SK-N-SH treated with all-trans-retinoic acid at 6 μM for 48 hours (cell line): Measurements from ENCODE around the gene TNFRSF12A.

ENCODE experiments used
- ATAC-seq: fragments of 200-7000 bp; cut with Tn5 transposase; 3 replicates; pipeline ENCODE4 v1.9.1; 2020; ENCODE audit warnings: mild to moderate bottlenecking, moderate library complexity
- ARNTL ChIP-seq: fragments of 450-650 bp; formaldehyde crosslinking; IDR thresholded peaks from 2 replicates; pipeline ENCODE4 v1.5.0; 2020; ENCODE audit warnings: low read depth, mild to moderate bottlenecking, moderate library complexity, borderline replicate concordance
- BACH2 ChIP-seq: fragments of 250-450 bp; sonication (Bioruptor Pico); IDR thresholded peaks from 2 replicates; pipeline ENCODE4 v1.9.0; 2021; ENCODE audit warnings: mild to moderate bottlenecking, borderline replicate concordance
- CSDC2 ChIP-seq: fragments of 250-450 bp; sonication (Bioruptor Pico); IDR thresholded peaks from 2 replicates; pipeline ENCODE4 v1.5.0; 2020; ENCODE audit warnings: mild to moderate bottlenecking, moderate library complexity
- ESRRG ChIP-seq: fragments of 250-450 bp; sonication (Bioruptor Pico); IDR thresholded peaks from 2 replicates; pipeline ENCODE4 v1.6.1; 2021; ENCODE audit warnings: mild to moderate bottlenecking
- GLIS3 ChIP-seq: fragments of 250-450 bp; sonication (Bioruptor Pico); IDR thresholded peaks from 2 replicates; pipeline ENCODE4 v1.5.0; 2020; ENCODE audit warnings: mild to moderate bottlenecking, moderate library complexity
- OSR1 ChIP-seq: fragments of 250-450 bp; sonication (Bioruptor Pico); IDR thresholded peaks from 2 replicates; pipeline ENCODE4 v1.8.0; 2022; ENCODE audit warnings: moderate library complexity, mild to moderate bottlenecking, inconsistent platforms
- PATZ1 ChIP-seq: fragments of 250-450 bp; sonication (Bioruptor Pico); IDR thresholded peaks from 2 replicates; pipeline ENCODE4 v1.8.0; 2020; ENCODE audit warnings: mild to moderate bottlenecking, moderate library complexity, borderline replicate concordance
- POU6F1 ChIP-seq: fragments of 250-450 bp; sonication (Bioruptor Pico); IDR thresholded peaks from 2 replicates; pipeline ENCODE4 v1.8.0; 2021; ENCODE audit warnings: low read depth, mild to moderate bottlenecking, moderate library complexity, borderline replicate concordance
- PPARA ChIP-seq: fragments of 250-450 bp; sonication (Bioruptor Pico); IDR thresholded peaks from 2 replicates; pipeline ENCODE4 v1.5.0; 2020; ENCODE audit warnings: mild to moderate bottlenecking, borderline replicate concordance
- RARB ChIP-seq: fragments of 250-450 bp; sonication (Bioruptor Pico); IDR thresholded peaks from 2 replicates; pipeline ENCODE4 v1.8.0; 2021; ENCODE audit warnings: mild to moderate bottlenecking, moderate library complexity
- SNAI2 ChIP-seq: fragments of 250-450 bp; sonication (Bioruptor Pico); IDR thresholded peaks from 2 replicates; pipeline ENCODE4 v1.5.0; 2020; ENCODE audit warnings: mild to moderate bottlenecking, moderate library complexity
- TCF4 ChIP-seq: fragments of 250-450 bp; sonication (Bioruptor Pico); IDR thresholded peaks from 2 replicates; pipeline ENCODE4 v1.8.0; 2021; ENCODE audit warnings: mild to moderate bottlenecking, moderate library complexity, borderline replicate concordance
- TOX ChIP-seq: fragments of 250-450 bp; sonication (Bioruptor Pico); IDR thresholded peaks from 2 replicates; pipeline ENCODE4 v1.8.0; 2021; ENCODE audit warnings: mild to moderate bottlenecking, moderate library complexity, borderline replicate concordance
- TSHZ2 ChIP-seq: fragments of 250-450 bp; sonication (Bioruptor Pico); IDR thresholded peaks from 2 replicates; pipeline ENCODE4 v1.5.0; 2020; ENCODE audit warnings: mild to moderate bottlenecking, moderate library complexity
- ZFP3 ChIP-seq: fragments of 250-450 bp; sonication (Bioruptor Pico); IDR thresholded peaks from 2 replicates; pipeline ENCODE4 v1.5.0; 2020; ENCODE audit warnings: mild to moderate bottlenecking, moderate library complexity
- ZFP30 ChIP-seq: fragments of 450-650 bp; formaldehyde crosslinking; IDR thresholded peaks from 2 replicates; pipeline ENCODE4 v1.5.0; 2022; ENCODE audit warnings: mild to moderate bottlenecking, moderate library complexity
- ZNF565 ChIP-seq: fragments of 450-650 bp; formaldehyde crosslinking; conservative IDR thresholded peaks from 2 replicates; pipeline ENCODE4 v1.5.0; 2020; ENCODE audit warnings: low read depth, mild to moderate bottlenecking, moderate library complexity
- ZNF70 ChIP-seq: fragments of 450-650 bp; formaldehyde crosslinking; IDR thresholded peaks from 2 replicates; pipeline ENCODE4 v1.5.0; 2020; ENCODE audit warnings: mild to moderate bottlenecking, moderate library complexity
- ZNF8 ChIP-seq: fragments of 450-650 bp; formaldehyde crosslinking; IDR thresholded peaks from 2 replicates; pipeline ENCODE4 v1.5.0; 2020; ENCODE audit warnings: mild to moderate bottlenecking, moderate library complexity

Gene TNFRSF12A

GRCh38 chr16:2985462-2985861 lies 34.7 kb upstream of the TNFRSF12A start (continued):
- TF ChIP-seq TSHZ2 (no peak), ZFP3 (no peak), TCF4 (CRISPR knock-in tag) (no peak), ZFP30 (CRISPR knock-in tag) (no peak)

- ATAC-seq: no peak
- TF ChIP-seq ESRRG (CRISPR knock-in tag): no peak
- no peak for TF ChIP-seq TSHZ2
- TF ChIP-seq ZNF70: no peak
- TF ChIP-seq CSDC2 (CRISPR knock-in tag): no peak
- TF ChIP-seq TOX: no peak
- TF ChIP-seq ZFP30 (CRISPR knock-in tag): no peak
- no peak for TF ChIP-seq PATZ1
- TF ChIP-seq TCF4 (CRISPR knock-in tag): no peak
- no peak for TF ChIP-seq GLIS3 (CRISPR knock-in tag)
- TF ChIP-seq ZFP3: no peak
- no peak for TF ChIP-seq OSR1
- no peak for TF ChIP-seq ARNTL
- TF ChIP-seq BACH2 (CRISPR knock-in tag): no peak
- TF ChIP-seq POU6F1 (CRISPR knock-in tag): no peak
- no peak for TF ChIP-seq SNAI2 (CRISPR knock-in tag)
- no peak for TF ChIP-seq PPARA (CRISPR knock-in tag)
- TF ChIP-seq RARB (CRISPR knock-in tag): no peak
- TF ChIP-seq ZNF565 (CRISPR knock-in tag): no peak
- TF ChIP-seq ZNF8 (CRISPR knock-in tag): no peak
- TF ChIP-seq, all 23 proteins: peak for 0
Measured at GRCh38 chr16:2985893-2986355, 34.2 kb upstream of the TNFRSF12A start.

- ATAC-seq: no peak
- TF ChIP-seq ZNF70: no peak
- no peak for TF ChIP-seq CSDC2 (CRISPR knock-in tag)
- TF ChIP-seq BACH2 (CRISPR knock-in tag): no peak
- TF ChIP-seq SNAI2 (CRISPR knock-in tag): no peak
- TF ChIP-seq ZFP30 (CRISPR knock-in tag): no peak
- no peak for TF ChIP-seq TCF4 (CRISPR knock-in tag)
- TF ChIP-seq ZNF8 (CRISPR knock-in tag): no peak
- TF ChIP-seq RARB (CRISPR knock-in tag): no peak
Measured at GRCh38 chr16:2986623-2987188, 33.5 kb upstream of the TNFRSF12A start.

GRCh38 chr16:2987286-2987685 lies 32.9 kb upstream of the TNFRSF12A start:
- ATAC-seq: no peak

More at GRCh38 chr16:2987286-2987685, 32.9 kb upstream of the TNFRSF12A start:
- no peak for TF ChIP-seq SNAI2 (CRISPR knock-in tag)
- TF ChIP-seq TOX: no peak
- TF ChIP-seq PPARA (CRISPR knock-in tag): no peak
- no peak for TF ChIP-seq ZFP3
- no peak for TF ChIP-seq ARNTL
- TF ChIP-seq POU6F1 (CRISPR knock-in tag): no peak
